Neural cell (in vitro differentiated cells): Measurements from ENCODE around the gene CLOCK. TPM values are rescaled to one million over a fixed set of nuclear protein-coding genes. Genes with fewer than 3 reads are reported as not detected.
A peak's percentile ranks its signal among the peaks of the same experiment; 100 is the strongest.
"Not testable (repeated sequence)": the region's sequence is repeated elsewhere in the genome, so short reads cannot be mapped to it uniquely, and the experiment has no call there.

ENCODE experiments used
- H2AFZ ChIP-seq: fragments of 200-600, 300-800 bp; sonication (generic), shearing (Covaris generic); 2 replicates; pipeline ENCODE4 v1.6.0; 2014; ENCODE audit warnings: low read depth, mild to moderate bottlenecking, antibody characterized with exemption, low read length, moderate library complexity
- H3F3A ChIP-seq: fragments of 200-600 bp; shearing (Covaris generic); 2 replicates; pipeline ENCODE4 v1.6.1; 2016; ENCODE audit warnings: mild to moderate bottlenecking, moderate library complexity, mixed read lengths, antibody characterized with exemption, low read length; ENCODE audit not compliant: insufficient read depth, poor library complexity, severe bottlenecking
- H3K27ac ChIP-seq: fragments of 200-600, 300-800 bp; sonication (generic), shearing (Covaris generic); 2 replicates; pipeline ENCODE4 v1.5.1; 2014; ENCODE audit warnings: mild to moderate bottlenecking, low read length, moderate library complexity
- H3K27me3 ChIP-seq: fragments of 300-800, 200-600 bp; sonication (generic), shearing (Covaris generic); 2 replicates; pipeline ENCODE4 v1.6.0; 2014; ENCODE audit warnings: mild to moderate bottlenecking, low read depth, low read length, moderate library complexity; ENCODE audit not compliant: insufficient read depth
- H3K36me3 ChIP-seq: fragments of 300-800, 200-600 bp; sonication (generic), shearing (Covaris generic); 2 replicates; pipeline ENCODE4 v1.5.1; 2014; ENCODE audit warnings: mild to moderate bottlenecking, antibody characterized with exemption, low read length, moderate library complexity; ENCODE audit not compliant: insufficient read depth
- H3K4me2 ChIP-seq: fragments of 300-800, 200-600 bp; sonication (generic), shearing (Covaris generic); 2 replicates; pipeline ENCODE4 v1.6.0; 2014; ENCODE audit warnings: mild to moderate bottlenecking, low read length
- H3K4me3 ChIP-seq: fragments of 300-800, 200-600 bp; sonication (generic), shearing (Covaris generic); 2 replicates; pipeline ENCODE4 v1.5.1; 2014; ENCODE audit warnings: mild to moderate bottlenecking, low read length, moderate library complexity
- H3K79me2 ChIP-seq: fragments of 200-600 bp; shearing (Covaris generic); replicated peaks from 2 replicates; pipeline ENCODE4 v1.6.0; 2014; ENCODE audit warnings: mild to moderate bottlenecking, low read length, moderate library complexity; ENCODE audit not compliant: insufficient read depth
- H3K9ac ChIP-seq: fragments of 300-800, 200-600 bp; sonication (generic), shearing (Covaris generic); 2 replicates; pipeline ENCODE4 v1.6.1; 2016; ENCODE audit warnings: mild to moderate bottlenecking, low read length, mixed read lengths
- H3K9me2 ChIP-seq: fragments of 200-600 bp; shearing (Covaris generic); 2 replicates; pipeline ENCODE4 v1.6.1; 2016; ENCODE audit warnings: mild to moderate bottlenecking, low read length, mixed read lengths; ENCODE audit not compliant: insufficient read depth
- H3K9me3 ChIP-seq: fragments of 200-600, 300-800 bp; sonication (generic), shearing (Covaris generic); 2 replicates; pipeline ENCODE4 v1.6.1; 2016; ENCODE audit warnings: mild to moderate bottlenecking, mixed run types, low read length, moderate library complexity, mixed read lengths
- H4K20me1 ChIP-seq: fragments of 200-600 bp; shearing (Covaris generic); 2 replicates; pipeline ENCODE4 v1.6.1; 2016; ENCODE audit warnings: mild to moderate bottlenecking, mixed run types; ENCODE audit not compliant: insufficient read depth
- CTCF ChIP-seq: fragments of 450-650 bp; IDR thresholded peaks from 2 replicates; pipeline ENCODE4 v1.5.1; 2014; ENCODE audit warnings: antibody characterized with exemption, mild to moderate bottlenecking, moderate library complexity; ENCODE audit not compliant: poor library complexity, severe bottlenecking
- EP300 ChIP-seq: fragments of 450-650 bp; conservative IDR thresholded peaks from 2 replicates; pipeline ENCODE4 v1.6.1; 2014; ENCODE audit warnings: antibody characterized with exemption, mild to moderate bottlenecking, moderate library complexity; ENCODE audit not compliant: poor library complexity, severe bottlenecking
- EZH2 ChIP-seq: fragments of 200-600, 300-800 bp; shearing (Covaris generic), sonication (generic); IDR thresholded peaks from 2 replicates; pipeline ENCODE4 v1.6.1; 2014; ENCODE audit warnings: antibody characterized with exemption, low read length, borderline replicate concordance, mild to moderate bottlenecking; ENCODE audit not compliant: insufficient read depth, poor library complexity, severe bottlenecking
- MXI1 ChIP-seq: fragments of 450-650 bp; conservative IDR thresholded peaks from 2 replicates; pipeline ENCODE4 v1.6.1; 2014; ENCODE audit warnings: antibody characterized with exemption, mild to moderate bottlenecking; ENCODE audit not compliant: poor library complexity, severe bottlenecking
- POLR2AphosphoS5 ChIP-seq: IDR thresholded peaks from 2 replicates; pipeline ENCODE4 v1.6.1; 2012
- RAD21 ChIP-seq: fragments of 450-650 bp; conservative IDR thresholded peaks from 2 replicates; pipeline ENCODE4 v1.6.1; 2014; ENCODE audit warnings: antibody characterized with exemption, mild to moderate bottlenecking, moderate library complexity
- REST ChIP-seq: IDR thresholded peaks from 2 replicates; pipeline ENCODE4 v1.6.1; 2012; ENCODE audit warnings: borderline replicate concordance
- SMC3 ChIP-seq: fragments of 450-650 bp; conservative IDR thresholded peaks from 2 replicates; pipeline ENCODE4 v1.6.1; 2014; ENCODE audit warnings: antibody characterized with exemption, mild to moderate bottlenecking, moderate library complexity; ENCODE audit not compliant: poor library complexity
- TAF1 ChIP-seq: IDR thresholded peaks from 2 replicates; pipeline ENCODE4 v1.6.1; 2012; ENCODE audit warnings: low read depth
- polyA plus RNA-seq: library from polyadenylated mRNA; depleted of rRNA; stranded (reverse); fragments of >200 nt; gene quantifications from 2 replicates; pipeline ENCODE4 v1.2.3, GENCODE V29; 2014

Gene CLOCK
- polyA plus RNA-seq, 1 donor from 2014 or later = 8.7 TPM

- Histone ChIP-seq H3K9me3 (no peaks in the 10 kb centered on the region), H3F3A (no peaks in the 10 kb centered on the region), H3K9ac (no peak overlapping the region), H4K20me1 (no peaks in the 10 kb centered on the region), H3K9me2 (no peaks in the 10 kb centered on the region), H3K36me3 (no peaks in the 10 kb centered on the region), H2AFZ (no peak overlapping the region), H3K27me3 (no peaks in the 10 kb centered on the region), H3K27ac (no peak overlapping the region), H3K4me2 (no peak overlapping the region), H3K4me3 (no peak overlapping the region), H3K79me2 (no peaks in the 10 kb centered on the region)
- TF ChIP-seq EZH2 (no peak), TAF1 (no peak), MXI1 (no peak), SMC3 (peak; percentile 58), REST (no peak), CTCF (peak; percentile 48), RAD21 (peak; percentile 54), EP300 (no peak), POLR2AphosphoS5 (no peak)
Observed at GRCh38 chr4:55554453-55555030, 7.8 kb upstream of the CLOCK start.

GRCh38 chr4:55553441-55554201, 6.9 kb upstream of the CLOCK start:
- TF ChIP-seq SMC3 (no peak), REST (no peak), EP300 (no peak), TAF1 (no peak), MXI1 (no peak)
- no peaks in the 10 kb centered on the region for H3K36me3 ChIP-seq
- no peak overlapping the region for H3K4me3 ChIP-seq
- no peaks in the 10 kb centered on the region for H3K27me3 ChIP-seq
- no peak overlapping the region for H3K9ac ChIP-seq
- H3K9me3 ChIP-seq = no peaks in the 10 kb centered on the region
- no peaks in the 10 kb centered on the region for H3K9me2 ChIP-seq
- H3F3A ChIP-seq = no peaks in the 10 kb centered on the region
- H4K20me1 ChIP-seq = no peaks in the 10 kb centered on the region
- H2AFZ ChIP-seq = no peak overlapping the region
- H3K4me2 ChIP-seq = no peak overlapping the region
- no peak overlapping the region for H3K27ac ChIP-seq
- no peaks in the 10 kb centered on the region for H3K79me2 ChIP-seq

GRCh38 chr4:55551964-55552363, 5.3 kb upstream of the CLOCK start:
- not testable (repeated sequence) for H3F3A ChIP-seq, H3K27me3 ChIP-seq, H4K20me1 ChIP-seq, H3K4me2 ChIP-seq, H3K27ac ChIP-seq, H2AFZ ChIP-seq, H3K36me3 ChIP-seq, H3K9me2 ChIP-seq, H3K9ac ChIP-seq, H3K4me3 ChIP-seq, H3K79me2 ChIP-seq, H3K9me3 ChIP-seq
